ACHN (cell line): ENCODE measurements around the gene SLC25A15.

ENCODE experiments used
- DNase-seq: peaks from one replicate; pipeline ENCODE4 v3.0.0-alpha.2; 2015
- in situ Hi-C: cut with HindIII; loops from 2 replicates; pipeline ENCODE4 v1.10.0; 2017; ENCODE audit warnings: low sequenced_read_pairs, low pct_ligation_motif_present, low pct_unique_long_range_greater_than_20kb

The SLC25A15 gene

GRCh38 chr13:40789275-40790153 is at the start of gene SLC25A15:
Gene SLC25A15, plus strand, starts transcription at chr13:40789611. Its CDS starts 3,616 bp downstream, at chr13:40793227.
- in situ Hi-C loops = no loop called here
- peak; percentile 84 for DNase-seq

- DNase-seq = no peak
- in situ Hi-C loops = no loop called here
Observed at GRCh38 chr13:40749327-40749726, 40.1 kb upstream of the SLC25A15 start.

GRCh38 chr13:40755082-40755700 is 34.2 kb upstream of the SLC25A15 start:
- in situ Hi-C loops = no loop called here
- DNase-seq = peak; percentile 25

- no peak for DNase-seq
- in situ Hi-C loops = no loop called here
Observed at GRCh38 chr13:40756042-40756441, 33.4 kb upstream of the SLC25A15 start.

- in situ Hi-C loops = no loop called here
- no peak for DNase-seq
Observed at GRCh38 chr13:40758811-40759210, 30.6 kb upstream of the SLC25A15 start.

GRCh38 chr13:40762849-40763248 is 26.6 kb upstream of the SLC25A15 start:
- no peak for DNase-seq
- in situ Hi-C loops = no loop called here

- no peak for DNase-seq
- in situ Hi-C loops = no loop called here
Observed at GRCh38 chr13:40764587-40765403, 24.6 kb upstream of the SLC25A15 start.

GRCh38 chr13:40765602-40766001 is 23.8 kb upstream of the SLC25A15 start:
- in situ Hi-C loops = no loop called here
- no peak for DNase-seq

- in situ Hi-C loops = no loop called here
- DNase-seq = no peak
Observed at GRCh38 chr13:40769970-40770369, 19.4 kb upstream of the SLC25A15 start.

GRCh38 chr13:40770609-40770933 is 18.8 kb upstream of the SLC25A15 start:
- DNase-seq = no peak
- in situ Hi-C loops = no loop called here

- peak; percentile 94 for DNase-seq
- in situ Hi-C loops = no loop called here
Observed at GRCh38 chr13:40770934-40771618, 18.3 kb upstream of the SLC25A15 start, which contains the start of gene MRPS31. Gene MRPS31, minus strand, starts transcription at chr13:40771190. Its CDS starts 54 bp downstream, at chr13:40771136.

GRCh38 chr13:40772765-40773473 is 16.5 kb upstream of the SLC25A15 start:
- in situ Hi-C loops = no loop called here
- no peak for DNase-seq

- in situ Hi-C loops = no loop called here
- DNase-seq = no peak
Observed at GRCh38 chr13:40774672-40775071, 14.7 kb upstream of the SLC25A15 start.

GRCh38 chr13:40776232-40776631 is 13.2 kb upstream of the SLC25A15 start:
- in situ Hi-C loops = no loop called here

GRCh38 chr13:40776681-40777165 is 12.7 kb upstream of the SLC25A15 start:
- in situ Hi-C loops = no loop called here
- no peak for DNase-seq

More at GRCh38 chr13:40776232-40776631, 13.2 kb upstream of the SLC25A15 start:
- DNase-seq = no peak

- in situ Hi-C loops = no loop called here
- DNase-seq = peak; percentile 65
Observed at GRCh38 chr13:40777166-40777808, 12.1 kb upstream of the SLC25A15 start.

- in situ Hi-C loops = no loop called here
- no peak for DNase-seq
Observed at GRCh38 chr13:40777809-40778175, 11.6 kb upstream of the SLC25A15 start.
